Stimulated activated CD4-positive, alpha-beta T cell treated with anti-CD3 and anti-CD28 coated beads, Interleukin-4, amount 100 ng/mL, for 1 hour (primary cell): Measurements from ENCODE around the gene C19orf25.
"Not testable (repeated sequence)": the region's sequence is repeated elsewhere in the genome, so short reads cannot be mapped to it uniquely, and the experiment has no call there.

ENCODE experiments used
- DNase-seq: peaks from one replicate; pipeline ENCODE4 v3.0.0-alpha.2; 2020

The C19orf25 gene

DNA sequence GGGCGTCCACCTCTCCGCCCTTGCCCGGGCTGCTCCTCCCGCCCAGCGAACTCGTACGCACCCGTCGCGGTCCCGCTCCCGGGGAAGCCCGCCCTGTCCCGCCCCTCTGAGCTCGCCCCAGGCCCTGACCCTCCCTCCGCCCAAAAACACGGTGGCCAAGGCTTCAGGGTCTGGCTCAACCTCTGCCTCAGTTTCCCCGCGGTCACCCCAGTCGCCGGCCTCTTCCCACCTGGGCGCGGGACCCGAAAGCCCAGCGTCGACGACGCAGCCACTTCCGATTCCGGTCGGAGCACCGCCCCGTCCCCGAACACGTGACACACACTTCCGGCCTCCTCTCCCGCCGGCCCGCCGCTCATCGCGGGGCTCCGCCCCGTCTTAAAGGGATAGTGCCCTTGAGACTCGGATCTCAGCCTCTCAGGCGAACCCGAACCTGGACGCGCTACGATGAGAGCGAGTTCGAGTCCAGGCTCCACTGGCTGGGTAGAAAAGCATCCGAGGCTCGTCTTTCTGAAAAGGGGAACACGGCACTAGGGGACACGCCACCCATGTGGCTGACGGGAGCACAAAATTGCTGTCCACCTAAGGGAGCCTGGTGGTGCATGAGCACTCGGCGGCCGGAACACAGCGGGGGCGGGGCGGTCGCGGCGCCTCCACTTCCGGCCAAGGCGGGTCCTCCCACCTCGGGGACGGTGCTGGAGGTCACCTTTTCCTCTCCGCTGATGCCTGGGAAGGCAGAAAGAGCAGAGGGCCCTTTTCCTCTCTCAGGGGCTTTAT, at the start of gene C19orf25:
Gene C19orf25 (minus strand): TSS at position 282 of the 774 bp plus-strand sequence. CDS start 312 bp downstream, outside the sequence.
- peak; percentile 93 for DNase-seq

DNA sequence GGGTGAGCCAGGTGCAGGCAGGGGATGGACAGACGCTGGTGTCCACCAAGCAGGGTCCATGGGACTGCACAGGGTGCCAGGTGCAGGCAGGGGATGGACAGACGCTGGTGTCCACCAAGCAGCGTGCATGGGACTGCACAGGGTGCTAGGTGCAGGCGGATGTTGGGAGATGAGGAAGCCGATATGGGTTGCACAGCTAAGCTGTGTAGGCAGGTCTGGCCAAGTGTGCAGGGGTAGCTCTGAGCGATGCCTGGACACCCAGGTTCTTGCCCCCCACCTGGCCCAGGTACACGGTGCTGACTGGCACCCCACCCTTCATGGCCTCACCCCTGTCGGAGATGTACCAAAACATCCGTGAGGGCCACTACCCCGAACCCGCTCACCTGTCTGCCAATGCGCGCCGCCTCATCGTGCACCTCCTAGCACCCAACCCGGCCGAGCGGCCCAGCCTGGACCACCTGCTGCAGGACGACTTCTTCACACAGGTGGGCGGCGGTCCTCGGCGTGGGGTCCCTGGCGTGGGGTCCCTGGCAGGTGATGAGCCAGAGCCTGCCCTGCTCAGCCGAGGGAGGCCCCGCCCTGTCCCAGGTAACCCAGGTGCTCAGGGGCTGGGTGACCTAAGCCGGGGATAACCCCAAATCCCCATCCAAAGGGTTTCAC, 48.8 kb upstream of the C19orf25 start:
- DNase-seq: no peak

DNA sequence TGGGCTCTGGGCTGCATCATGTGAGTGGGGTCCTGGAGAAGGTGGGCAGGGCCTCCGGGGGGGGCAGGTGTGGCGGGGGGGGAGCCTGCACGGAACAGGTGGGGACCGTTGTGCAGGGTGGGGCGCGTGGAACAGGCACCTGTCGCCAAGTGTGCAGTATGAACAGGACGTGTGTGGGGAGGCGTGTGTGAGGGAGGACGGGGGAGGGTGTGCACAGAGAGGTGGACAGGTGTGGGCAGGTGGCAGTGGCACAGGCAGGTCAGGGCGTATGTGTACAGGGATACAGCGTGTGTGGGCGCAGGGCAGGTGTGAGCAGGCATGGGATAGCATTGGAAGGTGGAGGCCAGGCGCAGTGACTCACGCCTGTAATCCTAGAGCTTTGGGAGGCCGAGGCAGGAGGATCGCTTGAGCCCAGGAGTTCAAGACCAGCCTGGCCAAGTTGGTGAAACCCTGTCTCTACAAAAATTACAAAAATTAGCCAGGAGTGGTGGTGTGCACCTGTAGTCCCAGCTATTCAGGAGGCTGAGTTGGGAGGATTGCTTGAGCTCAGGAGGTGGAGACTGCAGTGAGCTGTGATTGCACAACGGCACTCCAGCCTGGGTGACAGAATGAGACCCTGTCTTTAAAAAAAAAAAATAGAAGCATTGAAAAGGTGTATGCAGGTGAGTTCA, 48.1 kb upstream of the C19orf25 start:
- DNase-seq: no peak

GRCh38 chr19:1526066-1526778, 47.2 kb upstream of the C19orf25 start:
- no peak for DNase-seq

DNA sequence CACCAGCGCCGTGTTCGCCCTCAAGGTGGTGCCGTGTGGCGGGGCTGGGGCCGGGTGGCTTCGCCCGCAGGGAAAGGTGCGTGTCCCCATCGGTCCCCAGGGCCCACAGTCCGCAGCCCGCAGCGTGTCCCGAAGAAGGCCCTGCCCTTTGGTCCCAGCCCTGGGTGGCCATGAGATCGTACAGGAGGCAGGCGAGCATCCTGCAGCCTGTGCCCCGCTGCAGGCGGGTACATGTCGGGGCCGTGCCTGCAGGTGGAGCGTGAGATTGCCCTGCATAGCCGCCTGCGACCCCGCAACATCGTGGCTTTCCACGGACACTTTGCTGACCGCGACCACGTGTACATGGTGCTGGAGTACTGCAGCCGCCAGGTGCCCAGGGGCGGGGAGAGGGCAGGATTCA, 46.3 kb upstream of the C19orf25 start:
- no peak for DNase-seq

DNA sequence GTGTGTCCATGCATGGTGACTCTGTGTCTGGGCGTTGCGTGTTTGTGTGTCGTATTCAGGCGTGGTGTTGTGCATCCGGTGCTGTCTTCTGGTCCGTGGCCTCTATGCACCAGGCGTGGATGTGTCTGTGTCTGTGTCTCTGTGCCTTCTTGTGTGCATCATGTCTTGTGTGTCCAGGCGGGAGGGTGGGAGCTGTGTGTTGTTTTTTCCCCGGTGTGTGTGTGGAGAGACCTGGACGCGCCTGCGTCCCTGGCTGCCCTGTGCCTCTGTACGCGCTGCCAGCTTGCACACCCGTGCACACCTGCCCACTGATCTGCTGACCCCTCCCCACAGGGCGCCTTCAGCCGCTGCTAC, 45.9 kb upstream of the C19orf25 start:
- DNase-seq: no peak

GRCh38 chr19:1524287-1524971, 45.4 kb upstream of the C19orf25 start:
- no peak for DNase-seq

DNA sequence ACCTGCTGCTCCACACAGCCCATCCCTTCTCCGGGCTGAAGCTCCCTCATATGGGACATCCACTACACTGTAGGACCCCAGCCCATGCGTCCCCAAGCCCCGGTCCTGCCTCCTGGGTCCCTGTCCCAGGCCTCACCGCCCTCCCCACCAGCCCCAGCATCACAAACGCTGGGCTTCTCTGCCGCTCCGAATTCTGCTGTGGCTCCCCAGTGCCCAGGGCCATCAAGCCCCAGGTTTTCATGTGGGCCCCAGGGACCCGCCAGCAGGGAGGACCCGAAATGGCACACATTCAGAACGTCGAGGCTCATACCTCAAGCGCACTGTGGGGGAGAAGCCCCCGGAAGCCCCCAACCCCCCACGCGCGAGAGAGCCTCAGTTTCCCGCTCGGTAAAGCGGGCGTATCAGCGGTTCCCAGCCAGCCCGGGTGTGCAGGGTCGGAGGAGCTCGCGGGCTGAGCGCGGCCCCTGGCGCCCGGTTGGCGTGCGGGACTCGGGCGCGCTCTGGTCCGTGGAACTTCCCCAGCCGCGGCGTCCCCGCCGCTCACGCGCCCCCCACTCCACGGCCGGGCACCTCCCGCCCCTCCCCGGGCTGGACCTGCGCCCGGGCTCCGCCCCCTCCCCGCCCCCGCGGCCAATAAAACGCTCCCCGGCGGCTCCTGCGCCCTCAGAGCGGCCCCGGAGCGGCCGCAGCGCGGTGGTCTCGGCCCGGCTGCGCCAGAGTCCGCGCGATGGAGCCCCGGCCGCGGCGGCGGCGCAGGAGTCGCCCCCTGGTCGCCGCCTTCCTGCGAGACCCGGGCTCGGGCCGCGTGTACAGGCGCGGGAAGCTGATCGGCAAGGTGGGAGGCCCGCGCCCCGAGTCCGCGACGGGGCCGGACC, 44.6 kb upstream of the C19orf25 start, which contains the start of gene PLK5:
Gene PLK5 (plus strand): TSS at position 666 of the 875 bp plus-strand sequence. CDS start 2,920 bp downstream, outside the sequence.
- DNase-seq: no peak

DNA sequence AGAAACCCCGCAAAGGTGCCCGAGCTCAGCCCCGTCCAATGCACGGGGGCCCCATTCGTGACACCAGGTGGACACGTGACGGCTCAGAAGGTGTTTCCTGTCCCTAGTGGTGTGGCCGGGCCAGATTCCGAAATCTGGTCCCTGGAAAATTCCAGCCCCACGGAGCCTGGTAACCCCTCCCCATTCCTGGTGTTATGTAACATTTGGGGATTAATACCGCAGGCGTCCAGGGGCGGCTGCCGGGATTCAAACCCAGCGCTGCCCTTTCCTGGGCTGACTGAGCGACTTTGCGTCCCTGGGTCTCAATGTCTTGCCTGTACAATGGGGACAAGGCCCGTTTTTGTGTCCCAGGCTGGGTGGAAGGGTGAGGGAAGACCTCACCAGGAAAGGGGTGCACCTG, 43.8 kb upstream of the C19orf25 start:
- DNase-seq: no peak

- no peak for DNase-seq
Measured at GRCh38 chr19:1522061-1522460, 43.0 kb upstream of the C19orf25 start.

DNA sequence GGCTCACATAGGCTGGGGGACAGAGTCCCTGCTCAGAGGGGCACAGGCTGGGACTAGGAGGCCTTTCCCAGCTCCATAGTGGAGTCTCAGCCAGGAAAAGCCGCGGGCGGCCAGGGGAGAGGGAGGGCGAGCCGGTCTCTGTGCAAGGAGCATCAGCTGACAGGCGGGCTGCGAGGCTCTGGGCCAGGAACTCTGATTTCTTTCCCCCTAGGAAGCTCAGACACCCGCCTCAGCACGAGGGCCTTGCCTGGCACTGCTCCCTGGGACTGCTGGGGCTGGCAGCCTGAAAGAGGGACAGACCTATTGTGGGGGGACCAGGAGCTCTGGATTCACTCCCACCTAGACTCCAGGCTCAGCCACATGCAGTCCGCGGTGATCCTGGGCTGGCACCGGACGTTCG, 42.6 kb upstream of the C19orf25 start:
- DNase-seq: no peak

GRCh38 chr19:1520203-1520780, 41.3 kb upstream of the C19orf25 start:
- no peak for DNase-seq

- not testable (repeated sequence) for DNase-seq
Measured at GRCh38 chr19:1519802-1520201, 40.8 kb upstream of the C19orf25 start.

DNA sequence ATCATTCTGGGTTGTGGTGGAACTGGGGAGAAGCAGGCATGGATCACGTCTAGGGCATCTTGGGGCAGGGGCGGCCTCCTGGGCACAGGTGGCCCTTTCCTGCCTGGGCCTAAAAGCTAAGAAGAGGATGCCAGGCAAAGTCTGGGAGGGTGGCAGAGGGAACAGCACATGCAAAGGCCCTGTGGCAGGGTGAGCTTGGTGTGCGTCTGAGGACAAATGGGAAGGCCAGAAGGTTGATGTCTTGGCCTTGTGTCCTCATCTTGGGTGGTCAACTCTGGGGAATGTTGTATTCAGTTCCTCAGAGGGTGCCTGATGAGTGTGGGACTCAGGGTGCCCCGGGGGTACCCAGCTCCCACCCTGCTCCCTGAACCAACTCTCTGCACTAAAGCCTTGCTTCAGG, 39.5 kb upstream of the C19orf25 start:
- no peak for DNase-seq

DNA sequence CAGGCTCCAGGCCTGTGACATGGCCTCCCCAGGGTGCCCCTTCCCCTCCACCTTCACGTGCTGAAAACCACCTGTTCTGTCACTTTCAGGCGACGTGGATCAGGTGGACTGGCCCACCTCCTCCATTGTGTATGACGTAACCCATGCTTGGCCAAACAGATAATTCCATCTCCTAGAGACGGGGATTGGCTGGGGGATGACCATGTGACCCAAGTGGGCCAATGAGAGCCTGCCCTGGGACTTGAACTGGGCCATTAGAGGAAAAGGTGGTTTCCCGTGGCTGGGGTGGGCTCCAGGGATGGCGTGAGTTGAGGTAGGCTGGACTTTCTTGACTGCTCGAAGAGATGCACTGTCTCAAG, 37.4 kb upstream of the C19orf25 start:
- no peak for DNase-seq

DNA sequence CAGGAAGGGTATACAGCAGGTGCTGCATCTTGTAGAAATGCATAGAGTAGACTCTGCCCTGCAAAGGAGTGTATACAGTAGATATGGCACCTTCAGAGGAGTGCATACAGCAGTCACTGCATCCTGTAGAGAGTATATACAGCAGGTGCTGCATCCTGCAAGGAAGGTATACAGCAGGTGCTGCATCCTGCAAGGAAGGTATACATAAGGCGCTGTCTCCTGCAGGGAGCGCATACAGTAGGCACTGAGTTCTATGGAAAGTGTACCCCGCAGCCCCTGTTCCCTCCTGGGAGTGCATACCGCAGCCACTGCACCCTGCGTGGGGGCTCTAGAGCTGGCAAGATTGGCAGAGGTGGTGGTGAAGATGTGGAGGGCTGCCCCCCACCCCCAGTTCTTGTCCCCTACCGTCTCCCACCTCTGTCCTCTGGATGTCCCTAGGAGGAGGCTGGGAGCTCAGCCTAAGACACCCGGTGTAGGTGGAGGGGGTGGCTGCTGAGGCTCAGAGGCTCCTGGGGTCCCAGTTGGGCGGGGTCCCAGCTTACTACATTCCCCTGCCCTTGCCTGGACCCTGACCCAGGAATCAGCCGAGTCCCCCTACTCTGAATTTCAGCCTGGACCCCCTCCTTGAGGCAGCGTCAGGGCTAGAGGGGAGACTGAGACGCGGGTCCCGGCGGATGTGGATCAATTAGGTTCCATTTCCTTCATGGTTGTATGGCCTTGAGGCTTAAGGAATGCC, 36.1 kb upstream of the C19orf25 start:
- no peak for DNase-seq

DNA sequence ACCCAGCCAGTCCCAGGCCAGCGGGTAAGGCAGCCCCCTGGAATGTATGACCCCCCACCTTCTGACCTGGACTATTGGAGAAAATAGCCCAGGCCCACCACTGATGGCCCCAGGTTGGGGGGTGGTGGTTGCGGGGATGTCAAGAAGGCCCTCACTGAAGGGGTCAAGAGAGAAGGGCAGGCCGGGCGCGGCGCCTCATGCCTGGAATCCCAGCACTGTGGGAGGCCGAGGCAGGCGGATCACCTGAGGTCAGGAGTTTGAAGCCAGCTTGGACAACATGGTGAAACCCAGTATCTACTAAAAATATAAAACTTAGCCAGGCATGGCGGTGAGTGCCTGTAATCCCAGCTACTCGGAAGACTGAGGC, 35.3 kb upstream of the C19orf25 start:
- DNase-seq: no peak

- peak; percentile 71 for DNase-seq
Measured at GRCh38 chr19:1513499-1514294, 34.7 kb upstream of the C19orf25 start.

DNA sequence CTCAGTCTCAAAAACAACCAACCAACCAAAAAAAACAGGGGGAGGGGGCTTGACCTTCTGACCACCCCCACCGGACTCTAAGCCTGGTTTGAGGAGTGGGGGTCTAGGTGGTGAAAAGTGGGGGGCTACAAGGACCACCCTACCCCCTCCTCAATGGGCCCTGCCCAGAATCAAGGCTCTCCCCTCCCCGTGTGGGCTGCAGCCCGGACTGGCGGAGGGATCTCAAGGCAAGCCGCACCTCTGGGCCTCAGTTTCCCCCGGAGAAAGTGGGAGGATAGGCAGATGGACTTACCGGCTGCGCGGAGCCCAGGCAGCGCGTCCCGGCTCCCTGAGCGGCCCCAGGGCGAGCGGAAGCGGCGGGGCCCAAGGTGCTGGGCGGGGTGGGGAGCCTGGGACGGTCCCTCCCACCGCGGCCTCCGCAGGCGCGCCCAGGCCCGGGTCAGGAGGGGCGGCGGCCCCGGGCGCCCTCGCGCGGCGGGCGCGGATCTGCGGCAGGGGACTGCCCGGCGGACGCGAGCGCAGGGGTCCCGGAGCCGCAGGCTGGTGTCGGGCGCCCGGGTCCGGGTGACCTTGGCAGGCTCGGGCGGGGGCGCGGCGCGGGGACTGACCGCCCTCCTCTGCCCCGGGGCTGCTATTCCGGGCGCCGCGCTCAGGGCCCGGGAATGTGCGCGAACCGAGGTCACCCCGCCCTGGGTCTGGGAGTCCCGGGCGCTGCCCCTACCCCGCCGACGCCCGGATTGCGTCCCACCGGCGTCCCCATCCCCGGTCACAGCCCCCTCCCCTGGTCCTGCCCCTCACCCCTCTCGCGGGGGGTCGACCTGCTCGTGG, 33.9 kb upstream of the C19orf25 start, which contains the start of gene ADAMTSL5:
Gene ADAMTSL5 (minus strand): TSS at position 349 of the 828 bp plus-strand sequence. CDS start 2,076 bp downstream, outside the sequence.
- peak; percentile 66 for DNase-seq
